ENCODE measurements around the gene UNC13A. TPM values are rescaled to one million over a fixed set of nuclear protein-coding genes. Genes with fewer than 3 reads are reported as not detected.

The UNC13A gene
- total RNA-seq, 4 donors from 2014 or later, result under 0.01 to 0.40 (median 0.15) TPM

DNA sequence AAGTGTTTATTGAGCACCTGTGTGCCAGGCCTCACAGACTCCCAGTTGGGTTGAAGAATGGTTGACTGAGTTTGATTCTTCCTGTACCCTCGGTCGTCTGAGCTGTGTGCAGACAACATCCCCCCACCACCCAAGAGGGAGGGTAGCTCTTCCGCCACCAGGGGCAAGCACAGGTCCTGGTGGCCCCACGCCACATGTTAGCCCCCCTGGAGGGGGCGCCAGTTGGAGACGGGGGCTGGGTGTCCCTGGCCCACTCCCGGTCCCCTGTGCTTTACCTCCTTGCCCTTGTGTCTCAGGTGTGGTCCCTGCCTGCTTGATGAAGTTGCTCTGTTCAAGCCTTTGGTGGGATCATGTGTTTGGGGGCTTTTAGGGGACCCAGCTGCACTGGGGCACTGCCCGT lies 105.5 kb downstream of the UNC13A start:
- Histone ChIP-seq H3K4me3 (no peak overlapping the region), H3K9me3 (no peaks in the 10 kb centered on the region), H3K4me1 (peaks cover 0 to 8% (median 0%) of the 10 kb centered on the region in 3 donors), H3K36me3 (peaks cover 0 to 55% of the 10 kb centered on the region in 2 donors), H3K27me3 (peaks cover 7% of the 10 kb centered on the region), H3K27ac (no peak overlapping the region)
- no peak for ATAC-seq
- TF ChIP-seq POLR2AphosphoS5 (IDR thresholded peaks at IDR 0.05) (no peak), EP300 (IDR thresholded peaks at IDR 0.05) (no peak), POLR2A (IDR thresholded peaks at IDR 0.05) (no peak)
- TF ChIP-seq, protein P1, sequence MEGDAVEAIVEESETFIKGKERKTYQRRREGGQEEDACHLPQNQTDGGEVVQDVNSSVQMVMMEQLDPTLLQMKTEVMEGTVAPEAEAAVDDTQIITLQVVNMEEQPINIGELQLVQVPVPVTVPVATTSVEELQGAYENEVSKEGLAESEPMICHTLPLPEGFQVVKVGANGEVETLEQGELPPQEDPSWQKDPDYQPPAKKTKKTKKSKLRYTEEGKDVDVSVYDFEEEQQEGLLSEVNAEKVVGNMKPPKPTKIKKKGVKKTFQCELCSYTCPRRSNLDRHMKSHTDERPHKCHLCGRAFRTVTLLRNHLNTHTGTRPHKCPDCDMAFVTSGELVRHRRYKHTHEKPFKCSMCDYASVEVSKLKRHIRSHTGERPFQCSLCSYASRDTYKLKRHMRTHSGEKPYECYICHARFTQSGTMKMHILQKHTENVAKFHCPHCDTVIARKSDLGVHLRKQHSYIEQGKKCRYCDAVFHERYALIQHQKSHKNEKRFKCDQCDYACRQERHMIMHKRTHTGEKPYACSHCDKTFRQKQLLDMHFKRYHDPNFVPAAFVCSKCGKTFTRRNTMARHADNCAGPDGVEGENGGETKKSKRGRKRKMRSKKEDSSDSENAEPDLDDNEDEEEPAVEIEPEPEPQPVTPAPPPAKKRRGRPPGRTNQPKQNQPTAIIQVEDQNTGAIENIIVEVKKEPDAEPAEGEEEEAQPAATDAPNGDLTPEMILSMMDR (IDR thresholded peaks at IDR 0.05), result no peak
- WGBS, 2 donors (ENCODE audit: low coverage in 1 of 2), result 60% methylated on average over 1 of the region's 8 CpGs; no CpG with 5 or more reads in 1 of the 2 donors

DNA sequence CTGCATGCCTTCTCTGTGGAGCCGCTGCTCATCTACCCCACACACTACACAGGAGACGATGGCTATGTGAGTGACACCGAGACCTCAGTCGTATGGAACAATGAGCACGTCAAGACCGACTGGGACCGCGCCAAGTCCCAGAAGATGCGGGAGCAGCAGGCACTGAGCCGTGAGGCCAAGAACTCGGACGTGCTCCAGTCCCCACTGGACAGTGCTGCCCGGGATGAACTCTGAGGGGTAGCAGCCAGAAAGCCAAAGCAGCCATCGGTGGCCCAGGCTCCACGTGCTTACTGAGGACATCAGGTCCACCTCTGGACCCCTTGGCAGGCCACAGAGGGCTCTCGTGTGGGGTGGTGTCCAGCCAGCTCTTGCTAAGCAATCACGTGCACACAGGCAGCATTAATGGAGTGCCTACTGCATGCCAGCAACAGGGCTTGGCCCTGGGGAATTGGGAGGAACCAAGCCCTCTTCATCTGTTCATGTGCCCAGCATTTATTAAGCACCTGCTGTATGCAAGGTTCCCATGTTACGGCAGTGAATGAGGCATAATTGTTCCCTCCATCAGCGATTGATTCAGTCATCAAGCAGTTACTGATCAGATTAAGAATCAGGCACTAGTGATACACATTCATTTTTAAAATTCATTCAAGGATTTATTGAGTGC lies 106.8 kb downstream of the UNC13A start:
- H3K4me1 ChIP-seq, result peaks cover 0 to 17% (median 0%) of the 10 kb centered on the region in 3 donors
- TF ChIP-seq, protein P1 (IDR thresholded peaks at IDR 0.05), result no peak
- TF ChIP-seq POLR2A (IDR thresholded peaks at IDR 0.05) (no peak), EP300 (IDR thresholded peaks at IDR 0.05) (no peak), POLR2AphosphoS5 (IDR thresholded peaks at IDR 0.05) (no peak)
- H3K36me3 ChIP-seq, result peaks cover 0 to 67% of the 10 kb centered on the region in 2 donors
- H3K27ac ChIP-seq, result no peak overlapping the region
- ATAC-seq, result no peak
- peaks cover under 1% of the 10 kb centered on the region for H3K27me3 ChIP-seq
- 72 to 90% methylated on average over 1 to 4 of the region's 19 CpGs for WGBS, 2 donors (ENCODE audit: low coverage in 1 of 2)
- no peak overlapping the region for H3K4me3 ChIP-seq
- no peaks in the 10 kb centered on the region for H3K9me3 ChIP-seq

DNA sequence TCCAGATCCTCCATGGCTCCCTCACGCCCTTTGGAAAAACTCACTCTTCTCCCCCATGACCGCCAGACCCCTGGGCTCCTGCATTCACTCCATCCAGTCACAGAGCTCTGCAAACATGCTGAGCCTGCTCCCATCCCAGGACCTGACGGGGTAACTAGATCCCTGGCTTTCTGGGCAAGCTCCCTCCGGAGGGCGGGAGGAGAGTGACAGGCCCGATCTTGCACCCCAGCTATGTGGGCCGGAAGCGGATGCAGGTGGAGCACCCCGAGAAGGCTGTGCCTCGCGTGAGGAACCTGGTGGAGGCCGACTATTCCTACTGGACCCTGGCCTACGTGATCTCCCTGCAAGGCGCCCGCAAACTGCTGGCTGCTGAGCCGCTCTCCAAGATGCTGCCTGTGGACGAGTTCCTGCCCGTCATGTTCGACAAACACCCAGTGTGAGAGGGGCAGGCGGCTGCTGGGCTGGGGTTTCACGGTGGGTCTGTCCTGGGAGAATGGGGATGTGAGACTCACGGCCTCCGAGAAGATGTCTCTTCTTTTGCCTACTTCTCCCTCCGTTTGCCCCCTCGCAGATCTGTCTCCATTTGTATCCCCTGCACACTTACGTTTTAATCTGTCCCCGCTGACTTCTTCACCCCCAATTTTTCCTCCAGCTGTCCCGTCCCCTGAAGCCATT lies 107.5 kb downstream of the UNC13A start:
- H3K4me3 ChIP-seq, result no peak overlapping the region
- no peaks in the 10 kb centered on the region for H3K9me3 ChIP-seq
- peaks cover 0 to 20% (median 0%) of the 10 kb centered on the region in 3 donors for H3K4me1 ChIP-seq
- no peaks in the 10 kb centered on the region for H3K27me3 ChIP-seq
- no peak for TF ChIP-seq POLR2AphosphoS5 (IDR thresholded peaks at IDR 0.05)
- TF ChIP-seq POLR2A (IDR thresholded peaks at IDR 0.05), result no peak
- TF ChIP-seq, protein P1 (IDR thresholded peaks at IDR 0.05), result no peak
- TF ChIP-seq EP300 (IDR thresholded peaks at IDR 0.05), result no peak
- 60 to 94% methylated on average over 1 to 6 of the region's 28 CpGs for WGBS, 2 donors (ENCODE audit: low coverage in 1 of 2)
- no peak overlapping the region for H3K27ac ChIP-seq
- ATAC-seq, result no peak
- H3K36me3 ChIP-seq, result peaks cover 0 to 75% of the 10 kb centered on the region in 2 donors

DNA sequence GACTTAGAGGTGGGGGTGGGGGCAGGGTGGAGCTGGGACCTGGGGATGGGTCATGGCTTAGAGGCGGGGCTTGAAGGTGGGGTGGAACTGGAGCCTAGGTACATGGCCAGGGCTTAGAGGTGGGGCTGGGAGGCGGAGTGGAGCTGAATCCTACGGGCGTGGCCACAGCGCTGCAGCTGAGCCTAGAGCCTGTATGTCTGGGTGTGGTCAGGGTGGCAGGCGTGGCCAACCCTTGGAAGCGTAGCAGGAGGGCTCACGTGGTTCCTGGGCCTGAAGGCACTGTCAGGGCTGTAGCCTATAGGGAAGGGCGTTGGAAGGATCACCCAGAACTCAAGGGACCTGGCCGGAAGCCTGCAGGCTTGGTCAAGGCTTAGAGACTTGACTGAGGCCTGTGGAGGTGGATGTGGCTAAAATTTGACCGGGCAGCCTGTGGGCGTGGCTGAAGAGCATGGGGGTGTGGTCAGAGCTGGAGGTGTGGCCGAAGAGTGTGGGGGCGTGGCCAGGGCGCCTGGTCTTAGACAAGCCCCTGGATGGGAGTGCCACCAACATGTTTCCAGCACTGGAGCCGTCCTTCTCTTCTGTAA lies 108.4 kb downstream of the UNC13A start:
- Histone ChIP-seq H3K36me3 (peaks cover 0 to 83% of the 10 kb centered on the region in 2 donors), H3K27me3 (no peaks in the 10 kb centered on the region), H3K4me1 (peaks cover 0 to 20% (median 0%) of the 10 kb centered on the region in 3 donors), H3K4me3 (no peak overlapping the region), H3K9me3 (no peaks in the 10 kb centered on the region), H3K27ac (no peak overlapping the region)
- 19% methylated on average over 4 of the region's 16 CpGs; no CpG with 5 or more reads in 1 of the 2 donors for WGBS, 2 donors (ENCODE audit: low coverage in 1 of 2)
- ATAC-seq, result peak; percentile 69
- TF ChIP-seq POLR2AphosphoS5 (IDR thresholded peaks at IDR 0.05), result no peak
- TF ChIP-seq, protein P1 (IDR thresholded peaks at IDR 0.05), result no peak
- no peak for TF ChIP-seq EP300 (IDR thresholded peaks at IDR 0.05)
- no peak for TF ChIP-seq POLR2A (IDR thresholded peaks at IDR 0.05)

Measured in gastroesophageal sphincter (tissue), 4 donors.